Mucosa of descending colon (tissue), 3 donors: ENCODE data around the gene SRPK2. TPM values are rescaled to one million over a fixed set of nuclear protein-coding genes. Genes with fewer than 3 reads are reported as not detected.
"Not testable (repeated sequence)": the region's sequence is repeated elsewhere in the genome, so short reads cannot be mapped to it uniquely, and the experiment has no call there.

ENCODE experiments used
- ATAC-seq: fragments of 200-7000 bp; cut with Tn5 transposase; one replicate; pipeline ENCODE4 v1.9.1; 2020; ENCODE audit warnings: mild to moderate bottlenecking, moderate library complexity
- DNase-seq, 3 donors: peaks; one replicate each; pipeline ENCODE4 v3.0.0-alpha.2; 2020
- H3K36me3 ChIP-seq: fragments of 200-600 bp; one replicate; pipeline ENCODE4 v1.8.0; 2021; ENCODE audit warnings: low read depth, mild to moderate bottlenecking
- H3K4me1 ChIP-seq: fragments of 200-600 bp; one replicate; pipeline ENCODE4 v1.8.0; 2021; ENCODE audit warnings: low read depth, mild to moderate bottlenecking
- H3K4me3 ChIP-seq: fragments of 200-600 bp; one replicate; pipeline ENCODE4 v1.8.0; 2021; ENCODE audit warnings: mild to moderate bottlenecking
- H3K9me3 ChIP-seq: fragments of 200-600 bp; one replicate; pipeline ENCODE4 v1.8.0; 2021; ENCODE audit warnings: mild to moderate bottlenecking
- CTCF ChIP-seq: fragments of 200-600 bp; IDR thresholded peaks from one replicate; pipeline ENCODE4 v1.8.0; 2022; ENCODE audit warnings: antibody characterized with exemption, mild to moderate bottlenecking
- intact Hi-C, 2 donors: fragments of 100-400 bp; cut with DNase I in 1 of 2; cut with micrococcal nuclease in 1 of 2; formaldehyde crosslinking; loops; one replicate each; pipeline versions ENCODE4 v1.11.0 to v1.11.1; 2022; cut with DNase I, micrococcal nuclease
- total RNA-seq, 3 donors: library from RNA; stranded (reverse); fragmentation: NEBNext Ultra II Directional in 2 of 3; extraction: Animal tissue kit (Norgen Biotek cat#: 25700) in 2 of 3; gene quantifications; one replicate each; pipeline versions ENCODE4 v1.2.1 to v1.2.4, GENCODE V29; 2021 to 2023
- donor health status: DM: no; HTN: no; CAD: no; lungs with moderate emphysema.
- donor health status: DM: no; HTN: no; CAD: no.
- donor health status: DM: no; HTN: yes; CAD: no.

Gene SRPK2
- total RNA-seq, 3 donors from 2014 or later = 25.7 to 59.2 (median 31.6) TPM

GRCh38 chr7:105268056-105268455 lies 120.7 kb downstream of the SRPK2 start:
- no peak for DNase-seq
- intact Hi-C loops = no loop called here

DNA sequence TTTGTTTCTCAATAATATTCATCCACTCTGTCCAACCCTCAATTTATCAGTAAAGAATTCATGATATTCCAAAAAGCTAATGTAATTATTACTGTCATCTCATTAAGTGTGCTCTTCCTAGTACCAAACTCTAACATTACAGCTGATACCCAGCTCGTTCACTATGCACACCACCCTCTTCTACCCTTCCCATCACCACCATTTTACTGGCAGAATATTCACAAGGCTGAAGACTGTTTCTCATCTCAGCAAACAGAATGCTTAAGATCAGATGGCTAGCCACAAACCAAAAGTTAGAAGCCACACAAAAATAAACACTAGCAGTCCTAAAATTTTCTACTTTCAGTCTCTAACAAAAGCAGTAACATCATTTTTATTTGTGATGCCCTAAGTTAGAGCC lies 121.5 kb downstream of the SRPK2 start:
- Histone ChIP-seq H3K36me3 (no peaks in the 10 kb centered on the region), H3K4me3 (no peak overlapping the region), H3K9me3 (no peaks in the 10 kb centered on the region), H3K4me1 (no peaks in the 10 kb centered on the region)
- intact Hi-C loops = no loop called here
- no peak for DNase-seq
- TF ChIP-seq CTCF = no peak
- ATAC-seq = no peak

More at GRCh38 chr7:105268056-105268455, 120.7 kb downstream of the SRPK2 start:
- no peaks in the 10 kb centered on the region for H3K36me3 ChIP-seq
- H3K4me3 ChIP-seq = no peak overlapping the region
- TF ChIP-seq CTCF = no peak
- H3K4me1 ChIP-seq = no peaks in the 10 kb centered on the region
- no peaks in the 10 kb centered on the region for H3K9me3 ChIP-seq
- peak; percentile 59 for ATAC-seq

GRCh38 chr7:105264707-105265106 lies 124.0 kb downstream of the SRPK2 start:
- no peaks in the 10 kb centered on the region for H3K4me1 ChIP-seq
- peaks cover 6% of the 10 kb centered on the region for H3K9me3 ChIP-seq
- no peak overlapping the region for H3K4me3 ChIP-seq
- intact Hi-C loops = no loop called here
- DNase-seq (no peak), ATAC-seq (no peak)
- no peak for TF ChIP-seq CTCF
- H3K36me3 ChIP-seq = no peaks in the 10 kb centered on the region

DNA sequence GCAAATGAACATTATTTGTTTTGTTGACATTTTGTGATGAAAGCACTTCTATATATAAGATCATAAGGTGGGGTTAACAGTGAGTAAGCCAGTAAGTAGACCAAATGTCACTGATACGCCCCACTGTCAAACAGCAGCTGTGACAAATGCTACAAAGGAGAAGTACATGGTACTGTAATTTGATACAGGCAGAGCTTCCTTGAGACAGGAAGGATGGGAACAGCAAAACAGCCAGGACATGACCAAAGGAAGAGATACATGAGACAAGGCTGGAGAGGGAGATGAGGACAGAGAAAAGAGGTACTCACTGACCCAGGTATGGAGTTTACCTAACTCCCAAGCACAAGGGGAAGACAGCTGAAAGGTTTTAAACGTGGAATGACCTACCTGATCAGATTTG lies 127.0 kb downstream of the SRPK2 start:
- DNase-seq (peak in 1 of 3 donors; percentile 43), ATAC-seq (peak; percentile 89)
- TF ChIP-seq CTCF = no peak

GRCh38 chr7:105260201-105260871 lies 128.4 kb downstream of the SRPK2 start:
- H3K9me3 ChIP-seq, H3K36me3 ChIP-seq, ATAC-seq, intact Hi-C loops, DNase-seq, H3K4me3 ChIP-seq: not testable (repeated sequence)
- peaks cover 15% of the 10 kb centered on the region for H3K4me1 ChIP-seq

More for the DNA sequence above, 127.0 kb downstream of the SRPK2 start:
- Histone ChIP-seq H3K9me3 (peaks cover 6% of the 10 kb centered on the region), H3K4me3 (no peak overlapping the region), H3K36me3 (no peaks in the 10 kb centered on the region), H3K4me1 (peaks cover 13% of the 10 kb centered on the region)
- intact Hi-C loops = no loop called here

GRCh38 chr7:105258919-105259318 lies 129.8 kb downstream of the SRPK2 start:
- H3K4me3 ChIP-seq, H3K36me3 ChIP-seq, ATAC-seq, H3K9me3 ChIP-seq, intact Hi-C loops, DNase-seq: not testable (repeated sequence)
- peaks cover 15% of the 10 kb centered on the region for H3K4me1 ChIP-seq

DNA sequence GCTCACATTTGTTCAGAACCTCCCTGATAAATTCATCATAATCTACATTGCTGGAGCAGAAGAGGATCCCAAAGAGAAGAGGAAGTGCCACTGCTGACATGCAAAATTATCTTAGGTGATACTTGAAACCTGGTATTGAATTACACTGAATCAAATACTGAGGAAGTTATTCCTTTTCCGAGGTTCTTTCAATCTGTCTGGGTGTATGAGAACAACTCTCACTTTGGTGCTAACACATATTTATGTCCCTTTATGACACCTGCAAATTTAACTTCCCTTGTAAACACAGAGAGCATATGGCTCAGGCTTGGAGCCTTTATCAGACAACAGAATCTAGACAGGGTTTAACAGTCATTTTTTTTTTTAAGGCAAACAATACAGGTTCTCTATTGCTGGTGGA lies 131.4 kb downstream of the SRPK2 start:
- no peak for DNase-seq
- TF ChIP-seq CTCF = no peak
- H3K9me3 ChIP-seq = peaks cover 6% of the 10 kb centered on the region
- H3K36me3 ChIP-seq = no peaks in the 10 kb centered on the region
- peak; percentile 92 for ATAC-seq
- H3K4me1 ChIP-seq = peaks cover 15% of the 10 kb centered on the region
- no peak overlapping the region for H3K4me3 ChIP-seq
- intact Hi-C loops = no loop called here
